Mesenchymal stem cell (in vitro differentiated cells and primary cell): ENCODE results near the gene PRRT2.

Source experiments
- DNase-seq: peaks from one replicate; pipeline ENCODE4 v3.0.0-alpha.2; 2013
- H2AFZ ChIP-seq: one replicate; pipeline ENCODE4 v1.6.1; 2013; ENCODE audit warnings: low read depth, mild to moderate bottlenecking, control low read depth, inconsistent platforms, low read length, moderate library complexity
- H2AK5ac ChIP-seq: 2 replicates; pipeline ENCODE4 v1.6.1; 2013; ENCODE audit warnings: low read length, moderate library complexity, mild to moderate bottlenecking, inconsistent platforms; ENCODE audit not compliant: severe bottlenecking
- H2BK120ac ChIP-seq: one replicate; pipeline ENCODE4 v1.6.1; 2013; ENCODE audit warnings: low read depth, mild to moderate bottlenecking, inconsistent platforms, low read length, moderate library complexity
- H2BK12ac ChIP-seq, 2 experiments: one replicate each; pipeline ENCODE4 v1.6.1; 2013; ENCODE audit warnings: inconsistent platforms in 2 of 2, low read length in 2 of 2, mild to moderate bottlenecking in 2 of 2, moderate library complexity in 2 of 2, control low read depth in 1 of 2
- H2BK15ac ChIP-seq: one replicate; pipeline ENCODE4 v1.6.1; 2013; ENCODE audit warnings: mild to moderate bottlenecking, low read depth, inconsistent platforms; ENCODE audit not compliant: poor library complexity, severe bottlenecking
- H2BK5ac ChIP-seq: 2 replicates; pipeline ENCODE4 v1.6.1; 2013; ENCODE audit warnings: low read depth, mild to moderate bottlenecking, low read length, control low read depth, inconsistent platforms; ENCODE audit not compliant: poor library complexity, severe bottlenecking
- H3K14ac ChIP-seq, 2 experiments: one replicate each; pipeline ENCODE4 v1.6.1; 2013; ENCODE audit warnings: inconsistent platforms in 2 of 2, low read length in 2 of 2, control low read depth in 1 of 2, mild to moderate bottlenecking in 1 of 2, moderate library complexity in 1 of 2
- H3K18ac ChIP-seq, 2 experiments: one replicate each; pipeline ENCODE4 v1.6.1; 2013; ENCODE audit warnings: inconsistent platforms in 2 of 2, low read length in 2 of 2, control low read depth in 1 of 2, low read depth in 1 of 2, mild to moderate bottlenecking in 1 of 2
- H3K23ac ChIP-seq, 2 experiments: one replicate each; pipeline ENCODE4 v1.6.1; 2013; ENCODE audit warnings: inconsistent platforms in 2 of 2, low read length in 2 of 2, mild to moderate bottlenecking in 2 of 2, moderate library complexity in 2 of 2, control low read depth in 1 of 2
- H3K27ac ChIP-seq: 2 replicates; pipeline ENCODE4 v1.5.1; 2013; ENCODE audit warnings: mild to moderate bottlenecking, moderate library complexity, low read length, control low read depth, inconsistent platforms; ENCODE audit not compliant: poor library complexity, severe bottlenecking
- H3K27me3 ChIP-seq, 2 experiments: 2 replicates each; pipeline versions ENCODE4 v1.6.1 to v1.7.0; 2013; ENCODE audit warnings: low read length in 2 of 2, mild to moderate bottlenecking in 2 of 2, moderate library complexity in 2 of 2, control low read depth in 1 of 2, inconsistent platforms in 1 of 2; ENCODE audit not compliant: control insufficient read depth in 1 of 2, insufficient read depth in 1 of 2
- H3K36me3 ChIP-seq, 2 experiments: 2 replicates each; pipeline versions ENCODE4 v1.6.1 to v1.7.0; 2013; ENCODE audit warnings: low read length in 2 of 2, control low read depth in 1 of 2, inconsistent platforms in 1 of 2, low read depth in 1 of 2, mild to moderate bottlenecking in 1 of 2; ENCODE audit not compliant: insufficient read depth in 2 of 2, control insufficient read depth in 1 of 2
- H3K4ac ChIP-seq, 2 experiments: one replicate each; pipeline ENCODE4 v1.6.1; 2013; ENCODE audit warnings: inconsistent platforms in 2 of 2, low read length in 2 of 2, mild to moderate bottlenecking in 2 of 2, moderate library complexity in 2 of 2, control low read depth in 1 of 2, low read depth in 1 of 2
- H3K4me1 ChIP-seq: 2 replicates; pipeline ENCODE4 v1.6.1; 2013; ENCODE audit warnings: low read depth, low read length, control low read depth; ENCODE audit not compliant: control insufficient read depth, insufficient read depth
- H3K4me2 ChIP-seq: 2 replicates; pipeline ENCODE4 v1.6.1; 2013; ENCODE audit warnings: low read length, mild to moderate bottlenecking, inconsistent platforms; ENCODE audit not compliant: poor library complexity, severe bottlenecking
- H3K4me3 ChIP-seq, 2 experiments: 2 replicates each; pipeline versions ENCODE4 v1.5.1 to v1.7.0; 2013; ENCODE audit warnings: low read length in 2 of 2, mild to moderate bottlenecking in 2 of 2, control low read depth in 1 of 2, low read depth in 1 of 2; ENCODE audit not compliant: insufficient read depth in 1 of 2
- H3K79me1 ChIP-seq: replicated peaks from 2 replicates; pipeline ENCODE4 v1.6.1; 2013; ENCODE audit warnings: mild to moderate bottlenecking, control low read depth, low read length, inconsistent platforms; ENCODE audit not compliant: poor library complexity, severe bottlenecking
- H3K9ac ChIP-seq: 2 replicates; pipeline ENCODE4 v1.7.0; 2013; ENCODE audit warnings: mild to moderate bottlenecking, low read length, moderate library complexity
- H3K9me3 ChIP-seq: 2 replicates; pipeline ENCODE4 v1.7.0; 2013; ENCODE audit warnings: mild to moderate bottlenecking, low read length; ENCODE audit not compliant: control insufficient read depth
- H4K8ac ChIP-seq: one replicate; pipeline ENCODE4 v1.6.1; 2013; ENCODE audit warnings: inconsistent platforms, mild to moderate bottlenecking, low read length, moderate library complexity
- H4K91ac ChIP-seq: one replicate; pipeline ENCODE4 v1.6.1; 2013; ENCODE audit warnings: mild to moderate bottlenecking, low read length, inconsistent platforms
- WGBS: methylation state at CpG from one replicate; pipeline ENCODE4 v1.1.7; 2013; ENCODE audit warnings: mixed read lengths; 5-methylcytosine and 5-hydroxymethylcytosine counted together

Gene PRRT2

DNA sequence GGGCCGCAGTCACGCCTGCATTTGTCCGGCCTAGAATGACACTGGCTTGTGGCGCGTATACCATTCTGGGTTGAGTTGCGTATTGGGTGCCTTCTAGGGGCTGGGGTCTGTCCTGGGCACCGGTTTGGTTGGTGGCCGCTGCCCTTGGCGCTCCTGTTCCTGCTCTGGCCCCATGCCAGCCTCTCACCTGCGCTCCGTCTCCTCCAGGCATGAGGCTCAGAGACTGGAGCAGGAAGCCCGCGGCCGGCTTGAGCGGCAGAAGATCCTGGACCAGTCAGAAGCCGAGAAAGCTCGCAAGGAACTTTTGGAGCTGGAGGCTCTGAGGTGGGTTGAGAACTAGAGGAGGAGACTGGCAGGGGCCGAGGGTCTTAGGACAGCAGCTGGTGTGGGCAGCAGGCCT, 33.7 kb downstream of the PRRT2 start:
- peaks cover 91 to 92% of the 10 kb centered on the region in 2 experiments for H3K36me3 ChIP-seq
- 97% methylated on average over 18 of the region's 18 CpGs for WGBS
- H3K4me2 ChIP-seq: no peak overlapping the region
- no peak overlapping the region for H3K23ac ChIP-seq
- no peak overlapping the region for H2BK12ac ChIP-seq
- DNase-seq: no peak
- H3K4me1 ChIP-seq: peaks cover 1% of the 10 kb centered on the region
- no peak overlapping the region for H2BK120ac ChIP-seq
- H3K14ac ChIP-seq: no peak overlapping the region
- no peak overlapping the region for H3K27ac ChIP-seq
- no peak overlapping the region for H2BK5ac ChIP-seq
- H3K4me3 ChIP-seq: peak overlapping the region in 1 of 2 experiments; percentile 29
- no peaks in the 10 kb centered on the region for H3K9me3 ChIP-seq
- H2AK5ac ChIP-seq: no peak overlapping the region
- H3K79me1 ChIP-seq: peaks cover 24% of the 10 kb centered on the region
- no peak overlapping the region for H2BK15ac ChIP-seq
- no peak overlapping the region for H4K8ac ChIP-seq
- no peak overlapping the region for H4K91ac ChIP-seq
- H3K9ac ChIP-seq: peak overlapping the region; percentile 38
- no peak overlapping the region for H2AFZ ChIP-seq
- H3K4ac ChIP-seq: no peak overlapping the region
- no peaks in the 10 kb centered on the region for H3K27me3 ChIP-seq
- no peak overlapping the region for H3K18ac ChIP-seq

DNA sequence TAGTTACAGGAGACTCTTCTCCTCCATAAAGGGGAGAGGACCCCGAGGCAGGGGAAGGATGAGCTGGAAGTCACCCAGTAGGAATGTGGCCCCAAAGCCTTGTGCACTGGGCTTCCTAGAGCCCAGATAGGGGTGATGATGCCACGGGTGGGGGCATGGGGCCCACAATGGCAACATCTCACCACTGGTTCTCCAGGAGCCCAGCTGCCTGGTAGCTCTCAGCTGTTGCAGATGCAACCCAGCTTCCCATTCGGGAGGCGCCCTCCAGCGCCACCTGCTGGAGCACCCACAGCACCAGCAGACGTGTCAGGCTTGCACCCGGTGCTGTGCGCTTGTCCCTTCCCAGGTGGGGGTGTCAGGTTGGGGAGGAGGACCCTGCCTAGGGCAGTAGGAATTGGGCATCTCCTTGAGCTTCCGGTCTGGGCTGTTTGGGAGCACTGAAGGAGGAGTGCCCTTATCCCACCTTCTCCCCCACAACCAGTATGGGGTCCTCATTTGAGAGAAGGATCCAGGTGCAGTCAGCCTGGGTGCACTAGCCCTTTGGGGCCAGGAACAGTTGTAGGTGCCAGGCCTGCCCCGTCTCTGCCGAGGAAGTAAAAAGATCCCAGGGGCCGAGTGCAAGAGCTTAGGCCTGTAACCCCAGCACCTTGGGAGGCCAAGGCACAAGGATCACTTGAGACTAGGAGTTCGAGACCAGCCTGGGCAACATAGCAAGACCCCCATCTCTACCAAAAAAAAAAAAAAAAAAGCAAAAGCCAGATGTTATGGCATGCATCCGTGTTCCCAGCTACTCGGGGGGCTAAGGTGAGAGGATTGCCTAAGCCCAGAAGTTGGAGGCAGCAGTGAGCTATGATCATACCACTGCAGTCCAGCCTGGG, 36.7 kb downstream of the PRRT2 start:
- Histone ChIP-seq H3K9me3 (no peaks in the 10 kb centered on the region), H3K4me2 (no peak overlapping the region), H3K36me3 (peaks cover 71% of the 10 kb centered on the region in 2 experiments), H3K9ac (no peak overlapping the region), H3K4me3 (no peak overlapping the region), H2BK12ac (no peak overlapping the region), H3K4me1 (no peaks in the 10 kb centered on the region), H4K8ac (peak overlapping the region; percentile 19), H2AK5ac (no peak overlapping the region), H3K23ac (no peak overlapping the region), H2BK5ac (no peak overlapping the region), H3K18ac (no peak overlapping the region), H3K27me3 (no peaks in the 10 kb centered on the region), H2BK120ac (no peak overlapping the region), H3K4ac (no peak overlapping the region), H3K79me1 (peaks cover 11% of the 10 kb centered on the region), H2AFZ (no peak overlapping the region), H3K14ac (no peak overlapping the region), H2BK15ac (no peak overlapping the region), H4K91ac (no peak overlapping the region), H3K27ac (no peak overlapping the region)
- DNase-seq: peak; percentile 69
- WGBS: 59% methylated on average over 14 of the region's 15 CpGs

DNA sequence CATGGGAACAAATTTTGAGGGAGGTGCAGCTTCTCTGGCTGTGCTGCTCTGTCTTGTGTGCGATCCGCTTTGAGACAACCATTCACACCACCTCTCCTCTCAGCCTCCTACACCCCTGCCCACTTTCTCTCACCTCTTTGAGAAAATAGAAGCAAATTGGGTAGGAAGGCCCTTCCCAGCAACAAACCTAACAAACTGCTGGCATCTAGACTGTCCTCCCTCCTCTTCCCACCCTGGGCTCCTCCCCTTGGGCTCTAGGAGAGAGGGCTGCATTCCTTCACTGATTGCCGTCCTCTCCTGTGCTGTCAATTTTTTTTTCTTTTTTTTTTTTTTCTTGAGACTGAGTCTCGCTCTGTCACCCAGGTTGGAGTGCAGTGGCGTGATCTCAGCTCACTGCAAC, 37.5 kb downstream of the PRRT2 start:
- Histone ChIP-seq H2AFZ (no peak overlapping the region), H4K91ac (no peak overlapping the region), H3K14ac (no peak overlapping the region), H2BK5ac (no peak overlapping the region), H3K79me1 (peaks cover 7% of the 10 kb centered on the region), H3K4ac (no peak overlapping the region), H3K4me2 (no peak overlapping the region), H3K27ac (no peak overlapping the region), H3K18ac (no peak overlapping the region), H3K36me3 (peaks cover 63 to 64% of the 10 kb centered on the region in 2 experiments), H2BK12ac (no peak overlapping the region), H4K8ac (no peak overlapping the region), H3K27me3 (no peaks in the 10 kb centered on the region), H3K4me1 (no peaks in the 10 kb centered on the region), H3K4me3 (no peak overlapping the region), H3K9me3 (no peaks in the 10 kb centered on the region), H3K9ac (peak overlapping the region; percentile 1), H2BK120ac (no peak overlapping the region), H2AK5ac (no peak overlapping the region), H2BK15ac (peak overlapping the region; percentile 12), H3K23ac (no peak overlapping the region)
- WGBS: 51% methylated on average over 5 of the region's 5 CpGs
- no peak for DNase-seq

DNA sequence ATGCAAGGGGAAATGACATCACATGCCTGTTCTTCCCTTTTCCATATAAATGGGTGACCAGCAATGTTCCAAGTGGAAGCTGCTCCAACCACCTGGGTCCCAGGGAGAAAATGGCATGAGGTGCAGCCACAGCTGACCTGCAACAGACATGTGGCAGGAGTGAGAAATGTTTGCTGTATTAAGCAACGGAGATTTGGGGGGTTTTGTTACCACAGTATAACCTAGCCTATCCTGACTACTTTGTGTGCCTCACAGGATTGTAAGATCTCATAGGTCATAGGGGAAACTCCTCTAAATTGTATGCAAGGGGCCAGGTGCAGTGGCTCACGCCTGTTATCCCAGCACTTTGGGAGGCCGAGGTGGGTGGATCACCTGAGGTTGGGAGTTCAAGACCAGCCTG, 39.0 kb downstream of the PRRT2 start:
- 100% methylated on average over 2 of the region's 3 CpGs for WGBS
- H3K36me3 ChIP-seq: peaks cover 49% of the 10 kb centered on the region in 2 experiments

More for the DNA sequence above, 39.0 kb downstream of the PRRT2 start:
- Histone ChIP-seq H3K27ac (no peak overlapping the region), H2AFZ (no peak overlapping the region), H2BK15ac (no peak overlapping the region), H3K4me1 (no peaks in the 10 kb centered on the region), H2BK5ac (no peak overlapping the region), H3K9me3 (no peaks in the 10 kb centered on the region), H2AK5ac (no peak overlapping the region), H3K4me2 (no peak overlapping the region), H2BK120ac (no peak overlapping the region), H4K8ac (no peak overlapping the region), H3K9ac (no peak overlapping the region), H2BK12ac (no peak overlapping the region), H3K79me1 (peaks cover under 1% of the 10 kb centered on the region), H4K91ac (no peak overlapping the region), H3K4me3 (no peak overlapping the region), H3K18ac (no peak overlapping the region), H3K14ac (no peak overlapping the region), H3K27me3 (no peaks in the 10 kb centered on the region), H3K23ac (no peak overlapping the region), H3K4ac (no peak overlapping the region)
- no peak for DNase-seq
